ENCODE data around the gene NXPH3. TPM values are rescaled to one million over a fixed set of nuclear protein-coding genes. Genes with fewer than 3 reads are reported as not detected.

The NXPH3 gene
- total RNA-seq, 1 experiment from 2014 or later = 0.10 TPM

DNA sequence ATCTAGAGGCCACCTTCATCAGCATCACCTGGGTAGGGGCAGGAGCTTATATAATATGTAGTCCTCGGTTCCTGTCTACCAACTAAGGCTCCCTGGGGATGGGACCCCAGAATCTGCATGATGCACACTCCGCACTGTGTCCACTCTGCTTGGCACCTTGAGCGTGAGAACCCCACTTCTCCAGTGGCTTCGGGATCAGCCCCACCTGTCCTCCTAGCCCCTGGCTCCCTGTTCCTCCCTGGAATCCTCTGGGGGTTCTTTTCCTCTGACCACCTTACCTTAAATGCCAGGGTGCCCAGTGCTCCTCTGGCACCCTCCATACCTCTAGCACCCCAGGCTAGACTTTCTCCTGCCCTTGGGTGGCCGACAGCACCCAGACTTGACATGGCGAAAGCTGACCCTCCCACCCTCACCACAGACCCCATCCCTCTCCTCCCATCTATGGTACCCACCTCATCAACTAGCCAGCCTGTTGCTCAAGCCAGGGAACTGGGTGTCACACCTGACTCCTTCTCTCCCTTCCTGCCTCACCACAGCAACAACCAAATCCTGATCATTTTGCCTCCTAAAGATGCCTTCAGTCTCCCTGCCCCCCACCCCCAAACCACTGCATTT, 2.8 kb upstream of the NXPH3 start:
- RAD21 ChIA-PET (ENCODE audit: low non-redundant PET in 1 of 2, low total read pairs in 2 of 2, uncharacterized antibody in 2 of 2, unreplicated experiment in 2 of 2) = no interaction called here
- ATAC-seq = no peak
- DNase-seq (ENCODE audit: low read depth, low spot score) = no peak
- no peaks in the 10 kb centered on the region for H3K36me3 ChIP-seq (ENCODE audit: control insufficient read depth in 1 of 2, insufficient read depth in 2 of 2, low read length in 2 of 2)
- no peak overlapping the region for H2AFZ ChIP-seq (ENCODE audit: low read depth, low read length, poor library complexity, severe bottlenecking)
- peaks cover 0 to 18% of the 10 kb centered on the region in 2 experiments; a peak in 3 of 4 replicates for H3K4me1 ChIP-seq (ENCODE audit: control insufficient read depth in 1 of 2, insufficient read depth in 2 of 2, low read length in 2 of 2)
- intact Hi-C loops (cut with micrococcal nuclease) = no loop called here
- H4K20me1 ChIP-seq (ENCODE audit: insufficient read depth) = no peaks in the 10 kb centered on the region
- POLR2A ChIA-PET = no interaction called here
- H3K9me3 ChIP-seq (ENCODE audit: control insufficient read depth in 1 of 2, insufficient read depth in 1 of 2, low read depth in 1 of 2, low read length in 2 of 2) = no peaks in the 10 kb centered on the region
- H3K79me2 ChIP-seq (ENCODE audit: insufficient read depth, low read length) = no peaks in the 10 kb centered on the region
- H3K4me2 ChIP-seq (ENCODE audit: low read length) = no peak overlapping the region
- H3K9me2 ChIP-seq (ENCODE audit: insufficient read depth) = no peaks in the 10 kb centered on the region
- no peak overlapping the region for H3K4me3 ChIP-seq (replicated peaks in 1 of 2; ENCODE audit: low read depth in 1 of 2, low read length in 2 of 2)
- no peak for TF ChIP-seq POLR2AphosphoS5 (IDR thresholded peaks at IDR 0.05; ENCODE audit: low read depth, low read length)
- TF ChIP-seq YY1 (IDR thresholded peaks at IDR 0.05; ENCODE audit: extremely low read depth, insufficient replicate concordance, low read depth, low read length) = no peak
- no peak for TF ChIP-seq EZH2 (IDR thresholded peaks at IDR 0.05)
- TF ChIP-seq JUND (IDR thresholded peaks at IDR 0.05) = no peak
- no peak for TF ChIP-seq ZNF274 (IDR thresholded peaks at IDR 0.05; ENCODE audit: low read depth, low read length)
- TF ChIP-seq, protein P1, sequence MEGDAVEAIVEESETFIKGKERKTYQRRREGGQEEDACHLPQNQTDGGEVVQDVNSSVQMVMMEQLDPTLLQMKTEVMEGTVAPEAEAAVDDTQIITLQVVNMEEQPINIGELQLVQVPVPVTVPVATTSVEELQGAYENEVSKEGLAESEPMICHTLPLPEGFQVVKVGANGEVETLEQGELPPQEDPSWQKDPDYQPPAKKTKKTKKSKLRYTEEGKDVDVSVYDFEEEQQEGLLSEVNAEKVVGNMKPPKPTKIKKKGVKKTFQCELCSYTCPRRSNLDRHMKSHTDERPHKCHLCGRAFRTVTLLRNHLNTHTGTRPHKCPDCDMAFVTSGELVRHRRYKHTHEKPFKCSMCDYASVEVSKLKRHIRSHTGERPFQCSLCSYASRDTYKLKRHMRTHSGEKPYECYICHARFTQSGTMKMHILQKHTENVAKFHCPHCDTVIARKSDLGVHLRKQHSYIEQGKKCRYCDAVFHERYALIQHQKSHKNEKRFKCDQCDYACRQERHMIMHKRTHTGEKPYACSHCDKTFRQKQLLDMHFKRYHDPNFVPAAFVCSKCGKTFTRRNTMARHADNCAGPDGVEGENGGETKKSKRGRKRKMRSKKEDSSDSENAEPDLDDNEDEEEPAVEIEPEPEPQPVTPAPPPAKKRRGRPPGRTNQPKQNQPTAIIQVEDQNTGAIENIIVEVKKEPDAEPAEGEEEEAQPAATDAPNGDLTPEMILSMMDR (IDR thresholded peaks at IDR 0.05 in 2 of 3, conservative IDR thresholded peaks at IDR 0.05 in 1 of 3; ENCODE audit: borderline replicate concordance in 1 of 3, insufficient read depth in 1 of 3, low read depth in 2 of 3, low read length in 2 of 3) = no peak
- TF ChIP-seq SRF (IDR thresholded peaks at IDR 0.05; ENCODE audit: low read depth) = no peak
- TF ChIP-seq, protein P2, sequence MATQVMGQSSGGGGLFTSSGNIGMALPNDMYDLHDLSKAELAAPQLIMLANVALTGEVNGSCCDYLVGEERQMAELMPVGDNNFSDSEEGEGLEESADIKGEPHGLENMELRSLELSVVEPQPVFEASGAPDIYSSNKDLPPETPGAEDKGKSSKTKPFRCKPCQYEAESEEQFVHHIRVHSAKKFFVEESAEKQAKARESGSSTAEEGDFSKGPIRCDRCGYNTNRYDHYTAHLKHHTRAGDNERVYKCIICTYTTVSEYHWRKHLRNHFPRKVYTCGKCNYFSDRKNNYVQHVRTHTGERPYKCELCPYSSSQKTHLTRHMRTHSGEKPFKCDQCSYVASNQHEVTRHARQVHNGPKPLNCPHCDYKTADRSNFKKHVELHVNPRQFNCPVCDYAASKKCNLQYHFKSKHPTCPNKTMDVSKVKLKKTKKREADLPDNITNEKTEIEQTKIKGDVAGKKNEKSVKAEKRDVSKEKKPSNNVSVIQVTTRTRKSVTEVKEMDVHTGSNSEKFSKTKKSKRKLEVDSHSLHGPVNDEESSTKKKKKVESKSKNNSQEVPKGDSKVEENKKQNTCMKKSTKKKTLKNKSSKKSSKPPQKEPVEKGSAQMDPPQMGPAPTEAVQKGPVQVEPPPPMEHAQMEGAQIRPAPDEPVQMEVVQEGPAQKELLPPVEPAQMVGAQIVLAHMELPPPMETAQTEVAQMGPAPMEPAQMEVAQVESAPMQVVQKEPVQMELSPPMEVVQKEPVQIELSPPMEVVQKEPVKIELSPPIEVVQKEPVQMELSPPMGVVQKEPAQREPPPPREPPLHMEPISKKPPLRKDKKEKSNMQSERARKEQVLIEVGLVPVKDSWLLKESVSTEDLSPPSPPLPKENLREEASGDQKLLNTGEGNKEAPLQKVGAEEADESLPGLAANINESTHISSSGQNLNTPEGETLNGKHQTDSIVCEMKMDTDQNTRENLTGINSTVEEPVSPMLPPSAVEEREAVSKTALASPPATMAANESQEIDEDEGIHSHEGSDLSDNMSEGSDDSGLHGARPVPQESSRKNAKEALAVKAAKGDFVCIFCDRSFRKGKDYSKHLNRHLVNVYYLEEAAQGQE (IDR thresholded peaks at IDR 0.05; ENCODE audit: low read depth) = no peak
- TF ChIP-seq SIN3A (IDR thresholded peaks at IDR 0.05; ENCODE audit: low read depth) = no peak
- TF ChIP-seq EGR1 (IDR thresholded peaks at IDR 0.05; ENCODE audit: low read depth) = no peak
- no peak for TF ChIP-seq SP1 (IDR thresholded peaks at IDR 0.05; ENCODE audit: low read depth)
- TF ChIP-seq ATF3 (IDR thresholded peaks at IDR 0.05) = no peak
- no peak for TF ChIP-seq ZFX (IDR thresholded peaks at IDR 0.05)
- no peak for TF ChIP-seq ELF1 (IDR thresholded peaks at IDR 0.05; ENCODE audit: borderline replicate concordance, low read depth)
- TF ChIP-seq CBX3 (IDR thresholded peaks at IDR 0.05; ENCODE audit: low read depth) = no peak
- H3K27ac ChIP-seq (ENCODE audit: low read depth, low read length) = no peak overlapping the region
- H3K9ac ChIP-seq (ENCODE audit: low read length) = no peak overlapping the region
- CTCF ChIA-PET = interaction anchor here (0.8 to 5.9 kb wide), 3 partner anchors 15 to 424 kb away, joined by 3 to 86 read pairs (median 36); partner anchors contain the start of gene SLC35B1
- peaks cover 11% of the 10 kb centered on the region; the same call in 1 of the 2 replicates for H3K27me3 ChIP-seq (ENCODE audit: insufficient read depth, low read length)
- no TSS peak for BruUV-seq (replicated peaks)

All from HCT116 (cell line).